Measurements from ENCODE around the gene DPH3.

The DPH3 gene

DNA sequence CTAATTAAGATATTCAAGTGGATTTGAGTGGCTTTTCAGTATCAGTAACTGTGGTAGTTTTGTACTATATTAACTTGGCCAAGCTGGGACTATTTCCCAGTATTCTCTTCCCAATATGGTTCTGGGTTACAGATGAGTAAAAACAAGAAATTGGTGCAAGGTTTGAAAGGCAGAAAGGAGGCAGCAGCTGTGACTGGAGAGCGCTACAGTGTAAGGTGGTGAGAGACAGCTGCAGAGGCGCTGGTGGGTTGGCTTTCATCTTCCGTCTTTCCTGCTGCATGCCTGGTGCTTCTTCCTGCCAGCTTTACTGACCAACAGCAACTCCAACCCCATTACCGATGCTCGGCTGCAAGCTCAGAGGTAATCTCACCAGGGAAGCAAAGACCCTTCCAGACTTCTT, 9.8 kb downstream of the DPH3 start:
- ATAC-seq (ENCODE audit: low read depth) = no peak
- no peak overlapping the region for H3K4me3 ChIP-seq (ENCODE audit: severe bottlenecking)
- no peaks in the 10 kb centered on the region for H3K27me3 ChIP-seq (ENCODE audit: insufficient read depth, poor library complexity, severe bottlenecking)
- H3K9me3 ChIP-seq (ENCODE audit: severe bottlenecking) = no peaks in the 10 kb centered on the region
- H3K4me1 ChIP-seq (ENCODE audit: insufficient read depth, poor library complexity, severe bottlenecking) = no peaks in the 10 kb centered on the region
- H3K27ac ChIP-seq (ENCODE audit: poor library complexity, severe bottlenecking) = no peak overlapping the region
- H3K36me3 ChIP-seq (ENCODE audit: low read depth) = peaks cover 14% of the 10 kb centered on the region
- TF ChIP-seq CTCF (IDR thresholded peaks at IDR 0.05; ENCODE audit: poor library complexity, severe bottlenecking) = no peak
- DNase-seq (ENCODE audit: low spot score) = no peak

DNA sequence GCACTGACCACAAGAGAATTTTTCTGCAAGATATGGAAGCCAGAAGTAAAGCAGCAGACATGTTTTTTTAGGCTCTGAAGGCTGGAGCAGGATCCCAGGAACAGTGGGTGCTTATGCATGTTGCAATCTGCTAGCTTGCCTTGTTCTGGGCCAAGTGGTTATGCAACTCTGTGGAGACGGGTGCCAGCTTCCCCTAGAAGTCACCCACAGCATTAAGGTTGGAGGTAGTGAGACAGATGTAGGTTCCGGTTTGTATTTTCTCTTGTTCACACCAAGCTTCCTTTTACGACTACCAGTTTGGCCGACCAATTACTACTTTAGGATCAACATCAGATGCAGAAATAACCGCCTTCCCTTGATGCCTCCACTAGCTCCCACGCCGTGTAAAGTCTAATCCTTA, 11.1 kb downstream of the DPH3 start:
- no peaks in the 10 kb centered on the region for H3K27me3 ChIP-seq (ENCODE audit: insufficient read depth, poor library complexity, severe bottlenecking)
- no peak overlapping the region for H3K27ac ChIP-seq (ENCODE audit: poor library complexity, severe bottlenecking)
- TF ChIP-seq CTCF (IDR thresholded peaks at IDR 0.05; ENCODE audit: poor library complexity, severe bottlenecking) = no peak
- H3K9me3 ChIP-seq (ENCODE audit: severe bottlenecking) = no peaks in the 10 kb centered on the region
- no peak overlapping the region for H3K4me3 ChIP-seq (ENCODE audit: severe bottlenecking)
- ATAC-seq (ENCODE audit: low read depth) (no peak), DNase-seq (ENCODE audit: low spot score) (no peak)
- peaks cover 1% of the 10 kb centered on the region; the same call in 1 of the 2 replicates for H3K36me3 ChIP-seq (ENCODE audit: low read depth)
- no peaks in the 10 kb centered on the region for H3K4me1 ChIP-seq (ENCODE audit: insufficient read depth, poor library complexity, severe bottlenecking)

GRCh38 chr3:16252988-16253387, 11.8 kb downstream of the DPH3 start:
- H3K4me3 ChIP-seq (ENCODE audit: severe bottlenecking) = no peak overlapping the region
- H3K27me3 ChIP-seq (ENCODE audit: insufficient read depth, poor library complexity, severe bottlenecking) = no peaks in the 10 kb centered on the region
- H3K4me1 ChIP-seq (ENCODE audit: insufficient read depth, poor library complexity, severe bottlenecking) = no peaks in the 10 kb centered on the region
- no peak for TF ChIP-seq CTCF (IDR thresholded peaks at IDR 0.05; ENCODE audit: poor library complexity, severe bottlenecking)
- no peaks in the 10 kb centered on the region for H3K9me3 ChIP-seq (ENCODE audit: severe bottlenecking)
- no peak for DNase-seq (ENCODE audit: low spot score)
- no peaks in the 10 kb centered on the region for H3K36me3 ChIP-seq (ENCODE audit: low read depth)
- no peak overlapping the region for H3K27ac ChIP-seq (ENCODE audit: poor library complexity, severe bottlenecking)
- no peak for ATAC-seq (ENCODE audit: low read depth)

- Histone ChIP-seq H3K9me3 (ENCODE audit: severe bottlenecking) (no peaks in the 10 kb centered on the region), H3K36me3 (ENCODE audit: low read depth) (no peaks in the 10 kb centered on the region), H3K4me1 (ENCODE audit: insufficient read depth, poor library complexity, severe bottlenecking) (no peaks in the 10 kb centered on the region), H3K27me3 (ENCODE audit: insufficient read depth, poor library complexity, severe bottlenecking) (no peaks in the 10 kb centered on the region), H3K27ac (ENCODE audit: poor library complexity, severe bottlenecking) (no peak overlapping the region), H3K4me3 (ENCODE audit: severe bottlenecking) (no peak overlapping the region)
- ATAC-seq (ENCODE audit: low read depth) (no peak), DNase-seq (ENCODE audit: low spot score) (no peak)
- TF ChIP-seq CTCF (IDR thresholded peaks at IDR 0.05; ENCODE audit: poor library complexity, severe bottlenecking) = no peak
Measured at GRCh38 chr3:16252243-16252978, 12.3 kb downstream of the DPH3 start.

GRCh38 chr3:16251316-16252085, 13.2 kb downstream of the DPH3 start:
- Histone ChIP-seq H3K4me3 (ENCODE audit: severe bottlenecking) (no peak overlapping the region), H3K27me3 (ENCODE audit: insufficient read depth, poor library complexity, severe bottlenecking) (no peaks in the 10 kb centered on the region), H3K36me3 (ENCODE audit: low read depth) (no peaks in the 10 kb centered on the region), H3K9me3 (ENCODE audit: severe bottlenecking) (no peaks in the 10 kb centered on the region), H3K4me1 (ENCODE audit: insufficient read depth, poor library complexity, severe bottlenecking) (no peaks in the 10 kb centered on the region), H3K27ac (ENCODE audit: poor library complexity, severe bottlenecking) (no peak overlapping the region)
- DNase-seq (ENCODE audit: low spot score) (no peak), ATAC-seq (ENCODE audit: low read depth) (no peak)
- no peak for TF ChIP-seq CTCF (IDR thresholded peaks at IDR 0.05; ENCODE audit: poor library complexity, severe bottlenecking)

All from RWPE2 (cell line).